WTC11 (cell line): ENCODE measurements around the gene MAPKAPK3. TPM values are rescaled to one million over a fixed set of nuclear protein-coding genes. Genes with fewer than 3 reads are reported as not detected.

Experiments
- ATAC-seq: fragments of 200-7000 bp; cut with Tn5 transposase; 2 replicates; pipeline ENCODE4 v1.10.0; 2021; ENCODE audit warnings: mild to moderate bottlenecking, moderate library complexity
- CTCF ChIA-PET: fragments of 300-600 bp; sonication (Branson Sonifier 250); formaldehyde crosslinking; loops from one replicate; lab custom pipeline; 2021; ENCODE audit warnings: antibody characterized with exemption; lab: Charles Lee
- POLR2A ChIA-PET: fragments of 350-600 bp; sonication (Branson Sonifier 250); formaldehyde crosslinking; loops from one replicate; lab custom pipeline; 2021; ENCODE audit warnings: antibody characterized with exemption; lab: Charles Lee
- DNase-seq: peaks from one replicate; pipeline ENCODE4 v3.0.0; 2021; ENCODE audit warnings: low spot score
- H3K27ac Mint-ChIP-seq: 2 replicates; pipeline ENCODE4 v1.8.0; 2021; ENCODE audit warnings: mixed read lengths
- H3K27me3 Mint-ChIP-seq: 2 replicates; pipeline ENCODE4 v1.8.0; 2021; ENCODE audit warnings: low read depth, mild to moderate bottlenecking, moderate library complexity, mixed read lengths
- H3K36me3 Mint-ChIP-seq: 2 replicates; pipeline ENCODE4 v1.8.0; 2021; ENCODE audit warnings: mixed read lengths
- H3K4me1 Mint-ChIP-seq: 2 replicates; pipeline ENCODE4 v1.8.0; 2022; ENCODE audit warnings: mixed read lengths
- H3K4me3 Mint-ChIP-seq: 2 replicates; pipeline ENCODE4 v1.8.0; 2021; ENCODE audit warnings: mild to moderate bottlenecking, moderate library complexity, mixed read lengths
- H3K9me3 Mint-ChIP-seq: 2 replicates; pipeline ENCODE4 v1.8.0; 2021; ENCODE audit warnings: mixed read lengths
- ATF1 ChIP-seq: sonication (generic); formaldehyde crosslinking; IDR thresholded peaks from 2 replicates; pipeline ENCODE4 v1.8.1; 2023; ENCODE audit warnings: mild to moderate bottlenecking, moderate library complexity, missing genetic modification reagents
- CTCF ChIP-seq: fragments of 200-600 bp; IDR thresholded peaks from 2 replicates; pipeline ENCODE4 v1.8.0; 2022; ENCODE audit warnings: antibody characterized with exemption
- EMX1 ChIP-seq: fragments of 250-450 bp; sonication (Bioruptor Pico); IDR thresholded peaks from 2 replicates; pipeline ENCODE4 v1.8.0; 2021; ENCODE audit warnings: mild to moderate bottlenecking
- GRHL2 ChIP-seq: fragments of 250-450 bp; sonication (Bioruptor Pico); IDR thresholded peaks from 2 replicates; pipeline ENCODE4 v1.8.0; 2022; ENCODE audit warnings: mild to moderate bottlenecking, moderate library complexity; ENCODE audit not compliant: insufficient replicate concordance, severe bottlenecking
- KAT7 ChIP-seq: sonication (generic); formaldehyde crosslinking; IDR thresholded peaks from 2 replicates; pipeline ENCODE4 v1.8.1; 2023; ENCODE audit warnings: missing genetic modification reagents, mild to moderate bottlenecking, borderline replicate concordance
- OVOL2 ChIP-seq: fragments of 250-450 bp; sonication (Bioruptor Pico); IDR thresholded peaks from 2 replicates; pipeline ENCODE4 v1.9.0; 2021; ENCODE audit warnings: mild to moderate bottlenecking, borderline replicate concordance
- PRDM15 ChIP-seq: sonication (generic); formaldehyde crosslinking; IDR thresholded peaks from 2 replicates; pipeline ENCODE4 v1.8.0; 2022; ENCODE audit warnings: missing genetic modification reagents
- SP1 ChIP-seq: sonication (generic); formaldehyde crosslinking; conservative IDR thresholded peaks from 2 replicates; pipeline ENCODE4 v1.8.1; 2022; ENCODE audit warnings: missing genetic modification reagents
- STAT6 ChIP-seq: sonication (generic); formaldehyde crosslinking; conservative IDR thresholded peaks from 2 replicates; pipeline ENCODE4 v1.8.1; 2023; ENCODE audit warnings: mild to moderate bottlenecking, low read depth, missing genetic modification reagents, moderate library complexity
- TEAD1 ChIP-seq: sonication (generic); formaldehyde crosslinking; IDR thresholded peaks from 2 replicates; pipeline ENCODE4 v1.8.0; 2022; ENCODE audit warnings: mild to moderate bottlenecking, missing genetic modification reagents
- ZNF121 ChIP-seq: sonication (generic); formaldehyde crosslinking; IDR thresholded peaks from 2 replicates; pipeline ENCODE4 v1.8.0; 2023; ENCODE audit warnings: missing genetic modification reagents
- ZNF263 ChIP-seq: sonication (generic); formaldehyde crosslinking; IDR thresholded peaks from 2 replicates; pipeline ENCODE4 v1.8.1; 2022; ENCODE audit warnings: low read depth, mild to moderate bottlenecking, moderate library complexity, missing genetic modification reagents
- ZNF317 ChIP-seq: sonication (generic); formaldehyde crosslinking; IDR thresholded peaks from 2 replicates; pipeline ENCODE4 v1.8.1; 2023; ENCODE audit warnings: low read depth, mild to moderate bottlenecking, moderate library complexity, missing genetic modification reagents, borderline replicate concordance
- ZNF671 ChIP-seq: fragments of 250-450 bp; sonication (Bioruptor Pico); IDR thresholded peaks from 2 replicates; pipeline ENCODE4 v1.8.0; 2021; ENCODE audit warnings: mild to moderate bottlenecking
- total RNA-seq: library from RNA; stranded (reverse); gene quantifications from 3 replicates; pipeline ENCODE4 v1.2.3, GENCODE V29; 2021
- TF ChIP-seq, protein P1 (sequence below): sonication (generic); formaldehyde crosslinking; IDR thresholded peaks from 2 replicates; pipeline ENCODE4 v1.8.0; 2023; ENCODE audit warnings: missing genetic modification reagents
- TF ChIP-seq, protein P2 (sequence below): sonication (generic); formaldehyde crosslinking; IDR thresholded peaks from 2 replicates; pipeline ENCODE4 v1.8.1; 2023; ENCODE audit warnings: mild to moderate bottlenecking, missing genetic modification reagents, borderline replicate concordance
- TF ChIP-seq, protein P3 (sequence below): sonication (generic); formaldehyde crosslinking; IDR thresholded peaks from 2 replicates; pipeline ENCODE4 v1.8.1; 2023; ENCODE audit warnings: mild to moderate bottlenecking, missing genetic modification reagents
- TF ChIP-seq, protein P4 (sequence below): sonication (generic); formaldehyde crosslinking; IDR thresholded peaks from 2 replicates; pipeline ENCODE4 v1.8.0; 2022; ENCODE audit warnings: mild to moderate bottlenecking, missing genetic modification reagents

The MAPKAPK3 gene
- total RNA-seq, 1 experiment from 2014 or later: 60.2 TPM

GRCh38 chr3:50655009-50655830 is 38.3 kb downstream of the MAPKAPK3 start:
- no peak for TF ChIP-seq GRHL2 (CRISPR knock-in tag)
- TF ChIP-seq, protein P1, sequence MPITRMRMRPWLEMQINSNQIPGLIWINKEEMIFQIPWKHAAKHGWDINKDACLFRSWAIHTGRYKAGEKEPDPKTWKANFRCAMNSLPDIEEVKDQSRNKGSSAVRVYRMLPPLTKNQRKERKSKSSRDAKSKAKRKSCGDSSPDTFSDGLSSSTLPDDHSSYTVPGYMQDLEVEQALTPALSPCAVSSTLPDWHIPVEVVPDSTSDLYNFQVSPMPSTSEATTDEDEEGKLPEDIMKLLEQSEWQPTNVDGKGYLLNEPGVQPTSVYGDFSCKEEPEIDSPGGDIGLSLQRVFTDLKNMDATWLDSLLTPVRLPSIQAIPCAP (CRISPR knock-in tag): no peak
- TF ChIP-seq EMX1: no peak
- TF ChIP-seq STAT6 (CRISPR knock-in tag): no peak
- no peak for TF ChIP-seq KAT7
- no peak for TF ChIP-seq OVOL2 (CRISPR knock-in tag)
- TF ChIP-seq ZNF671 (CRISPR knock-in tag): no peak
- TF ChIP-seq, protein P2, sequence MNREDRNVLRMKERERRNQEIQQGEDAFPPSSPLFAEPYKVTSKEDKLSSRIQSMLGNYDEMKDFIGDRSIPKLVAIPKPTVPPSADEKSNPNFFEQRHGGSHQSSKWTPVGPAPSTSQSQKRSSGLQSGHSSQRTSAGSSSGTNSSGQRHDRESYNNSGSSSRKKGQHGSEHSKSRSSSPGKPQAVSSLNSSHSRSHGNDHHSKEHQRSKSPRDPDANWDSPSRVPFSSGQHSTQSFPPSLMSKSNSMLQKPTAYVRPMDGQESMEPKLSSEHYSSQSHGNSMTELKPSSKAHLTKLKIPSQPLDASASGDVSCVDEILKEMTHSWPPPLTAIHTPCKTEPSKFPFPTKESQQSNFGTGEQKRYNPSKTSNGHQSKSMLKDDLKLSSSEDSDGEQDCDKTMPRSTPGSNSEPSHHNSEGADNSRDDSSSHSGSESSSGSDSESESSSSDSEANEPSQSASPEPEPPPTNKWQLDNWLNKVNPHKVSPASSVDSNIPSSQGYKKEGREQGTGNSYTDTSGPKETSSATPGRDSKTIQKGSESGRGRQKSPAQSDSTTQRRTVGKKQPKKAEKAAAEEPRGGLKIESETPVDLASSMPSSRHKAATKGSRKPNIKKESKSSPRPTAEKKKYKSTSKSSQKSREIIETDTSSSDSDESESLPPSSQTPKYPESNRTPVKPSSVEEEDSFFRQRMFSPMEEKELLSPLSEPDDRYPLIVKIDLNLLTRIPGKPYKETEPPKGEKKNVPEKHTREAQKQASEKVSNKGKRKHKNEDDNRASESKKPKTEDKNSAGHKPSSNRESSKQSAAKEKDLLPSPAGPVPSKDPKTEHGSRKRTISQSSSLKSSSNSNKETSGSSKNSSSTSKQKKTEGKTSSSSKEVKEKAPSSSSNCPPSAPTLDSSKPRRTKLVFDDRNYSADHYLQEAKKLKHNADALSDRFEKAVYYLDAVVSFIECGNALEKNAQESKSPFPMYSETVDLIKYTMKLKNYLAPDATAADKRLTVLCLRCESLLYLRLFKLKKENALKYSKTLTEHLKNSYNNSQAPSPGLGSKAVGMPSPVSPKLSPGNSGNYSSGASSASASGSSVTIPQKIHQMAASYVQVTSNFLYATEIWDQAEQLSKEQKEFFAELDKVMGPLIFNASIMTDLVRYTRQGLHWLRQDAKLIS: no peak
- TF ChIP-seq ZNF121: no peak
- no peak for TF ChIP-seq ZNF263 (CRISPR knock-in tag)
- no peak for TF ChIP-seq TEAD1 (CRISPR knock-in tag)
- TF ChIP-seq ATF1 (CRISPR knock-in tag): no peak
- TF ChIP-seq, protein P3, sequence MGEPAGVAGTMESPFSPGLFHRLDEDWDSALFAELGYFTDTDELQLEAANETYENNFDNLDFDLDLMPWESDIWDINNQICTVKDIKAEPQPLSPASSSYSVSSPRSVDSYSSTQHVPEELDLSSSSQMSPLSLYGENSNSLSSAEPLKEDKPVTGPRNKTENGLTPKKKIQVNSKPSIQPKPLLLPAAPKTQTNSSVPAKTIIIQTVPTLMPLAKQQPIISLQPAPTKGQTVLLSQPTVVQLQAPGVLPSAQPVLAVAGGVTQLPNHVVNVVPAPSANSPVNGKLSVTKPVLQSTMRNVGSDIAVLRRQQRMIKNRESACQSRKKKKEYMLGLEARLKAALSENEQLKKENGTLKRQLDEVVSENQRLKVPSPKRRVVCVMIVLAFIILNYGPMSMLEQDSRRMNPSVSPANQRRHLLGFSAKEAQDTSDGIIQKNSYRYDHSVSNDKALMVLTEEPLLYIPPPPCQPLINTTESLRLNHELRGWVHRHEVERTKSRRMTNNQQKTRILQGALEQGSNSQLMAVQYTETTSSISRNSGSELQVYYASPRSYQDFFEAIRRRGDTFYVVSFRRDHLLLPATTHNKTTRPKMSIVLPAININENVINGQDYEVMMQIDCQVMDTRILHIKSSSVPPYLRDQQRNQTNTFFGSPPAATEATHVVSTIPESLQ (CRISPR knock-in tag): no peak
- TF ChIP-seq, protein P4, sequence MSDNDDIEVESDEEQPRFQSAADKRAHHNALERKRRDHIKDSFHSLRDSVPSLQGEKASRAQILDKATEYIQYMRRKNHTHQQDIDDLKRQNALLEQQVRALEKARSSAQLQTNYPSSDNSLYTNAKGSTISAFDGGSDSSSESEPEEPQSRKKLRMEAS (CRISPR knock-in tag): no peak
- TF ChIP-seq SP1 (CRISPR knock-in tag): no peak
- no peak for TF ChIP-seq ZNF317
- no peak for TF ChIP-seq CTCF
- no peak for TF ChIP-seq PRDM15 (CRISPR knock-in tag)
- Mint-ChIP-seq H3K9me3 (no peaks in the 10 kb centered on the region), H3K4me1 (peaks cover 16% of the 10 kb centered on the region), H3K4me3 (no peak overlapping the region), H3K36me3 (no peaks in the 10 kb centered on the region), H3K27me3 (peaks cover 3% of the 10 kb centered on the region; the same call in 1 of the 2 replicates), H3K27ac (no peak overlapping the region)
- ChIA-PET CTCF (interaction anchor here (3.2 to 9.1 kb wide), 3 partner anchors 25 to 717 kb away, joined by 11 to 202 read pairs (median 110); partner anchors contain the start of genes CISH and MAPKAPK3), POLR2A (interaction anchor here (0.9 kb wide), 1 partner anchor 27 kb away, joined by 3 read pairs; no protein-coding TSS in a partner anchor)
- ATAC-seq (no peak), DNase-seq (no peak)
